Vagina (tissue), 2 donors: ENCODE measurements around the gene RNASE3. TPM values are rescaled to one million over a fixed set of nuclear protein-coding genes. Genes with fewer than 3 reads are reported as not detected.
"Not testable (repeated sequence)": the region's sequence is repeated elsewhere in the genome, so short reads cannot be mapped to it uniquely, and the experiment has no call there.

Experiments
- DNase-seq, 2 donors: peaks; one replicate each; pipeline ENCODE4 v3.0.0-alpha.2; 2017; ENCODE audit errors: extremely low spot score in 2 of 2
- H3K27ac ChIP-seq: fragments of 200-600 bp; sonication (generic); one replicate; pipeline ENCODE4 v1.5.1; 2019
- H3K27me3 ChIP-seq: fragments of 200-600 bp; sonication (generic); one replicate; pipeline ENCODE4 v1.5.1; 2019
- H3K36me3 ChIP-seq, 2 donors: fragments of 200-600 bp; sonication (generic); one replicate each; pipeline ENCODE4 v1.5.1; 2017 to 2019
- H3K4me1 ChIP-seq: fragments of 200-600 bp; sonication (generic); one replicate; pipeline ENCODE4 v1.5.1; 2019
- H3K4me3 ChIP-seq, 2 donors: fragments of 200-600 bp; sonication (generic); 1 replicate in 1 of 2; 2 replicates in 1 of 2; pipeline ENCODE4 v1.5.1; 2016 to 2019
- H3K9me3 ChIP-seq: fragments of 200-600 bp; sonication (generic); one replicate; pipeline ENCODE4 v1.5.1; 2019
- CTCF ChIP-seq, 3 experiments: fragments of 450-650 bp in 2 of 3; fragments of 200-600 bp in 1 of 3; sonication (generic) in 1 of 3; IDR thresholded peaks; one replicate each; pipeline ENCODE4 v1.5.1; 2017 to 2019; ENCODE audit warnings: antibody characterized with exemption in 3 of 3, mild to moderate bottlenecking in 2 of 3, moderate library complexity in 2 of 3
- POLR2A ChIP-seq, 2 donors: fragments of 450-650 bp; IDR thresholded peaks; one replicate each; pipeline ENCODE4 v1.6.1; 2017; ENCODE audit warnings: antibody characterized with exemption in 2 of 2, mild to moderate bottlenecking in 2 of 2, moderate library complexity in 2 of 2
- POLR2AphosphoS5 ChIP-seq, 2 donors: sonication (generic); formaldehyde crosslinking; IDR thresholded peaks; one replicate each; pipeline ENCODE4 v1.9.0; 2017; ENCODE audit warnings: antibody characterized with exemption in 2 of 2, mild to moderate bottlenecking in 2 of 2, low read depth in 1 of 2; ENCODE audit not compliant: insufficient read depth in 1 of 2
- intact Hi-C: fragments of 100-400 bp; cut with DNase I; formaldehyde crosslinking; loops from one replicate; pipeline ENCODE4 v1.15.1; 2023
- total RNA-seq: library from RNA; depleted of rRNA; stranded (reverse); fragments of >200 nt; gene quantifications from one replicate; pipeline ENCODE4 v1.2.3, GENCODE V29; 2016

RNASE3 gene
- not detected for total RNA-seq

GRCh38 chr14:20891126-20891825 lies at the start of gene RNASE3:
Gene RNASE3 (plus strand): TSS chr14:20891385. CDS start chr14:20891687, 302 bp downstream.
- DNase-seq, H3K4me1 ChIP-seq, intact Hi-C loops, H3K27ac ChIP-seq, H3K4me3 ChIP-seq, H3K36me3 ChIP-seq, H3K9me3 ChIP-seq, H3K27me3 ChIP-seq: not testable (repeated sequence)

GRCh38 chr14:20846560-20846959 lies 44.6 kb upstream of the RNASE3 start:
- no peak for DNase-seq
- intact Hi-C loops = no loop called here
- no peaks in the 10 kb centered on the region for H3K27me3 ChIP-seq
- no peaks in the 10 kb centered on the region for H3K36me3 ChIP-seq
- no peak overlapping the region for H3K4me3 ChIP-seq
- no peak overlapping the region for H3K27ac ChIP-seq
- TF ChIP-seq CTCF (IDR thresholded peaks at IDR 0.05) (no peak), POLR2AphosphoS5 (IDR thresholded peaks at IDR 0.05; ENCODE audit: insufficient read depth in 1 of 2, low read depth in 1 of 2) (no peak), POLR2A (IDR thresholded peaks at IDR 0.05) (no peak)
- H3K4me1 ChIP-seq = no peaks in the 10 kb centered on the region
- no peaks in the 10 kb centered on the region for H3K9me3 ChIP-seq

- H3K27ac ChIP-seq = no peak overlapping the region
- no peak overlapping the region for H3K4me3 ChIP-seq
- intact Hi-C loops = no loop called here
- no peak for DNase-seq
- H3K9me3 ChIP-seq = no peaks in the 10 kb centered on the region
- no peaks in the 10 kb centered on the region for H3K4me1 ChIP-seq
- TF ChIP-seq CTCF (IDR thresholded peaks at IDR 0.05) = no peak
- no peak for TF ChIP-seq POLR2AphosphoS5 (IDR thresholded peaks at IDR 0.05; ENCODE audit: insufficient read depth in 1 of 2, low read depth in 1 of 2)
- no peak for TF ChIP-seq POLR2A (IDR thresholded peaks at IDR 0.05)
- no peaks in the 10 kb centered on the region for H3K36me3 ChIP-seq
- no peaks in the 10 kb centered on the region for H3K27me3 ChIP-seq
These were observed 42.8 kb upstream of the RNASE3 start for GRCh38 chr14:20848316-20848954.

- TF ChIP-seq POLR2A (IDR thresholded peaks at IDR 0.05) (no peak), CTCF (IDR thresholded peaks at IDR 0.05) (no peak), POLR2AphosphoS5 (IDR thresholded peaks at IDR 0.05; ENCODE audit: insufficient read depth in 1 of 2, low read depth in 1 of 2) (no peak)
- Histone ChIP-seq H3K9me3 (no peaks in the 10 kb centered on the region), H3K27ac (no peak overlapping the region), H3K4me3 (no peak overlapping the region), H3K27me3 (no peaks in the 10 kb centered on the region), H3K36me3 (no peaks in the 10 kb centered on the region), H3K4me1 (no peaks in the 10 kb centered on the region)
- intact Hi-C loops = no loop called here
- no peak for DNase-seq
These were observed 42.1 kb upstream of the RNASE3 start for GRCh38 chr14:20848955-20849570.

GRCh38 chr14:20853042-20853441 lies 38.1 kb upstream of the RNASE3 start:
- no peak overlapping the region for H3K27ac ChIP-seq
- no peak for DNase-seq
- TF ChIP-seq POLR2A (IDR thresholded peaks at IDR 0.05) (no peak), POLR2AphosphoS5 (IDR thresholded peaks at IDR 0.05; ENCODE audit: insufficient read depth in 1 of 2, low read depth in 1 of 2) (no peak), CTCF (IDR thresholded peaks at IDR 0.05) (no peak)
- no peaks in the 10 kb centered on the region for H3K27me3 ChIP-seq
- no peak overlapping the region for H3K4me3 ChIP-seq
- intact Hi-C loops = no loop called here
- no peaks in the 10 kb centered on the region for H3K4me1 ChIP-seq
- no peaks in the 10 kb centered on the region for H3K36me3 ChIP-seq
- H3K9me3 ChIP-seq = no peaks in the 10 kb centered on the region
